Upper lobe of left lung (tissue), 6 donors: ENCODE measurements around the gene ZNF385B. TPM values are rescaled to one million over a fixed set of nuclear protein-coding genes. Genes with fewer than 3 reads are reported as not detected.

ENCODE experiments used
- ATAC-seq, 2 donors: fragments of 200-7000 bp; cut with Tn5 transposase; one replicate each; pipeline ENCODE4 v1.9.1; 2022; ENCODE audit warnings: mild to moderate bottlenecking in 2 of 2, moderate library complexity in 2 of 2; ENCODE audit not compliant: low FRiP score in 2 of 2
- DNase-seq, 2 donors: peaks; one replicate each; pipeline ENCODE4 v3.0.0-alpha.2; 2019 to 2020
- H3K27ac ChIP-seq, 4 donors: fragments of 200-600 bp; sonication (generic); one replicate each; pipeline ENCODE4 v1.5.1; 2016 to 2019
- H3K27me3 ChIP-seq, 4 donors: fragments of 200-600 bp; sonication (generic); one replicate each; pipeline ENCODE4 v1.5.1; 2017 to 2019
- H3K36me3 ChIP-seq, 4 donors: fragments of 200-600 bp; sonication (generic); one replicate each; pipeline ENCODE4 v1.5.1; 2016 to 2019
- H3K4me1 ChIP-seq, 4 donors: fragments of 200-600 bp; sonication (generic); one replicate each; pipeline ENCODE4 v1.5.1; 2018 to 2019
- H3K4me3 ChIP-seq, 4 donors: fragments of 200-600 bp; sonication (generic); one replicate each; pipeline ENCODE4 v1.5.1; 2017 to 2019; ENCODE audit warnings: mild to moderate bottlenecking in 2 of 4, moderate library complexity in 1 of 4
- H3K9me3 ChIP-seq, 4 donors: fragments of 200-600 bp; sonication (generic); one replicate each; pipeline ENCODE4 v1.5.1; 2018 to 2019
- EP300 ChIP-seq, 4 donors: sonication (generic); formaldehyde crosslinking; IDR thresholded peaks; one replicate each; pipeline ENCODE4 v1.5.1; 2017; ENCODE audit warnings: antibody characterized with exemption in 4 of 4, control low read depth in 2 of 4
- POLR2A ChIP-seq, 4 donors: fragments of 450-650 bp; IDR thresholded peaks; one replicate each; pipeline ENCODE4 v1.5.1; 2016 to 2017; ENCODE audit warnings: antibody characterized with exemption in 4 of 4, mild to moderate bottlenecking in 2 of 4
- POLR2AphosphoS5 ChIP-seq, 2 donors: sonication (generic); formaldehyde crosslinking; IDR thresholded peaks; one replicate each; pipeline ENCODE4 v1.5.1; 2017; ENCODE audit warnings: antibody characterized with exemption in 2 of 2
- WGBS, 2 donors: methylation state at CpG; one replicate each; pipeline ENCODE4 v1.1.5; 2017 to 2018; 5-methylcytosine and 5-hydroxymethylcytosine counted together
- total RNA-seq, 6 donors: library from RNA; depleted of rRNA in 4 of 6; stranded (reverse); fragments of >200 nt in 4 of 6; gene quantifications; one replicate each; pipeline versions ENCODE4 v1.1.0 to v1.2.1, GENCODE V29; 2016 to 2021
- TF ChIP-seq, protein P1 (sequence below), 6 experiments: fragments of 450-650 bp in 4 of 6; fragments of 200-600 bp in 2 of 6; sonication (generic) in 2 of 6; IDR thresholded peaks; one replicate each; pipeline ENCODE4 v1.5.1; 2016 to 2019; ENCODE audit warnings: antibody characterized with exemption in 6 of 6
- donor health status: DM: no; HTN: no; CAD: no; lungs with moderate emphysema.
- donor health status: DM: no; HTN: yes; CAD: no; lungs with severe emphysema.

ZNF385B gene
- total RNA-seq, 6 donors from 2014 or later: 22.1 to 93.5 (median 40.2) TPM

DNA sequence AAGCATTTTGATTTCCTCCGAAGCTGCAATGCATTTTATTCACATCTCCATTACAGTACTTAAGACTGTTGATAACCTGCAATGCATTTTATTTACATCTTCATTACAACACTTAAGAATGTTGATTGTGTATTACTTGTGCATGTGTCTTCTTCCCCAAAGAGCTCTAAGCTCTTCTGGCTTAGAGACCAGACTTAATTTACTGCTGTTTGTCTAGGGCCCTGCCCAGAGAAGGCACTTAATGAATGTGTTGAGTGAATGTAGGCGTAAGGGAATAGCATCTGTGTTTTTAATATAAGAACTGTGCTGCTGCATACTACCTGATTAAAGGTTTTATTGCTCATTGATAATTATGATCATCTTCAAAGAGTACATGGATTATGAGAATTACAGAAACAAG lies 295.6 kb downstream of the ZNF385B start:
- TF ChIP-seq EP300 (IDR thresholded peaks at IDR 0.05): no peak
- TF ChIP-seq POLR2AphosphoS5 (IDR thresholded peaks at IDR 0.05): no peak
- TF ChIP-seq, protein P1, sequence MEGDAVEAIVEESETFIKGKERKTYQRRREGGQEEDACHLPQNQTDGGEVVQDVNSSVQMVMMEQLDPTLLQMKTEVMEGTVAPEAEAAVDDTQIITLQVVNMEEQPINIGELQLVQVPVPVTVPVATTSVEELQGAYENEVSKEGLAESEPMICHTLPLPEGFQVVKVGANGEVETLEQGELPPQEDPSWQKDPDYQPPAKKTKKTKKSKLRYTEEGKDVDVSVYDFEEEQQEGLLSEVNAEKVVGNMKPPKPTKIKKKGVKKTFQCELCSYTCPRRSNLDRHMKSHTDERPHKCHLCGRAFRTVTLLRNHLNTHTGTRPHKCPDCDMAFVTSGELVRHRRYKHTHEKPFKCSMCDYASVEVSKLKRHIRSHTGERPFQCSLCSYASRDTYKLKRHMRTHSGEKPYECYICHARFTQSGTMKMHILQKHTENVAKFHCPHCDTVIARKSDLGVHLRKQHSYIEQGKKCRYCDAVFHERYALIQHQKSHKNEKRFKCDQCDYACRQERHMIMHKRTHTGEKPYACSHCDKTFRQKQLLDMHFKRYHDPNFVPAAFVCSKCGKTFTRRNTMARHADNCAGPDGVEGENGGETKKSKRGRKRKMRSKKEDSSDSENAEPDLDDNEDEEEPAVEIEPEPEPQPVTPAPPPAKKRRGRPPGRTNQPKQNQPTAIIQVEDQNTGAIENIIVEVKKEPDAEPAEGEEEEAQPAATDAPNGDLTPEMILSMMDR (IDR thresholded peaks at IDR 0.05): no peak
- no peak for TF ChIP-seq POLR2A (IDR thresholded peaks at IDR 0.05)
- Histone ChIP-seq H3K27me3 (no peaks in the 10 kb centered on the region), H3K4me1 (peaks cover 0 to 6% (median 5%) of the 10 kb centered on the region in 4 donors), H3K4me3 (no peak overlapping the region), H3K9me3 (no peaks in the 10 kb centered on the region), H3K36me3 (no peaks in the 10 kb centered on the region), H3K27ac (no peak overlapping the region)
- 38 to 58% methylated on average over 2 of the region's 2 CpGs for WGBS, 2 donors
- ATAC-seq: no peak
- DNase-seq: no peak

DNA sequence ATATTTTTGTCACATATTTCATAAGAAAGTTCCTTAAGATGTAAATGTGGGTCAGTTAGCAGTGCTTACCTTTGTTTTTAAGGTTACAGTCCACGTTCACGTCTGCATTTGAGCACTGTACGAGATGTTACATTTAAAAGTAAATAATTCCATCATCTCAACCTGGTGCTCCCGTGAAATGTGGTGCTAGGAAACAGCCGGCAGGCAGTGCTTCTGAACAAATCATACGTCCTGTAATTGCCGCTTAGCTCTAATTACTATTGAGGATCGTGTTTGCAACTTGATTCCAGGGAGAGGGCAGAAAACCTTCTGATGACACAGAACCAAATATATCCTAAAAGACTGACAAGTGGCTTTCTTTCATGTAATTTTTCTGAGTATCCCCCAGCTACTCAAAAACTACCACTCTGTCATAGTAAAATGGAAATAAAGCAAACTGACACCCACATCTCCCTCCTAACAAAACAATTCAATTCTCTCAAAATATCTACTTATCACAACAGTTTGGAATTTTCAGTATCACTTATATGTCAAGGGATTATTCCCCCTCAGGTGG lies 299.0 kb downstream of the ZNF385B start:
- H3K4me3 ChIP-seq: peak overlapping the region in 3 of 4 donors; percentile 8 to 27 (median 17)
- 26 to 33% methylated on average over 8 of the region's 8 CpGs for WGBS, 2 donors
- no peaks in the 10 kb centered on the region for H3K27me3 ChIP-seq
- DNase-seq (peak in 1 of 2 donors; percentile 42), ATAC-seq (no peak)
- H3K9me3 ChIP-seq: no peaks in the 10 kb centered on the region
- H3K36me3 ChIP-seq: no peaks in the 10 kb centered on the region
- peaks cover 0 to 2% (median 0%) of the 10 kb centered on the region in 4 donors for H3K4me1 ChIP-seq
- TF ChIP-seq POLR2A (IDR thresholded peaks at IDR 0.05) (no peak), POLR2AphosphoS5 (IDR thresholded peaks at IDR 0.05) (no peak)
- peak overlapping the region in 2 of 4 donors; percentile 13 to 50 for H3K27ac ChIP-seq

DNA sequence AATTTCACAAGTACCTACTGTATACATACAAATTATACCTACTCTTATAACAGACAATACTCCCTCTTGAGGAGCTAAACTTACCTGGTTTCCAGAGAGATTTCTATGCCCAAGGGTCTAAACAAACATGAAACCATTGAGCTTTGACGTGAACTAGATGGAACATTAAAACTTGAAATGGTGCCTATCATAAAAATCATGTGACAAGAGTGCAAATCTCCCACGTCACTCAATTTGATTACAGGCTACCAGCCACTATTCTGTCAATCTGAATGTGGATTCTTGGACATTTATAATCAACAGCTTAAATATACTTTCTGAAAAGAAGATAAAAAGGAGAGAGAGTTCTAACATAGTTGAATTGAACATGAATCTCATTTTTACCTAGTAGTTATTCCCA lies 299.7 kb downstream of the ZNF385B start:
- 50 to 56% methylated on average over 2 of the region's 2 CpGs for WGBS, 2 donors
- Histone ChIP-seq H3K9me3 (no peaks in the 10 kb centered on the region), H3K27ac (peak overlapping the region in 3 of 4 donors; percentile 2 to 50 (median 13)), H3K4me1 (peaks cover 0 to 2% (median 0%) of the 10 kb centered on the region in 4 donors), H3K36me3 (no peaks in the 10 kb centered on the region), H3K27me3 (no peaks in the 10 kb centered on the region), H3K4me3 (peak overlapping the region in 3 of 4 donors; percentile 8 to 27 (median 17))
- no peak for DNase-seq
- peak in 1 of 4 donors; percentile 30 for TF ChIP-seq POLR2A (IDR thresholded peaks at IDR 0.05)
- TF ChIP-seq, protein P1 (IDR thresholded peaks at IDR 0.05): no peak
- no peak for TF ChIP-seq EP300 (IDR thresholded peaks at IDR 0.05)
- TF ChIP-seq POLR2AphosphoS5 (IDR thresholded peaks at IDR 0.05): no peak
- peak in 1 of 2 donors; percentile 30 for ATAC-seq

DNA sequence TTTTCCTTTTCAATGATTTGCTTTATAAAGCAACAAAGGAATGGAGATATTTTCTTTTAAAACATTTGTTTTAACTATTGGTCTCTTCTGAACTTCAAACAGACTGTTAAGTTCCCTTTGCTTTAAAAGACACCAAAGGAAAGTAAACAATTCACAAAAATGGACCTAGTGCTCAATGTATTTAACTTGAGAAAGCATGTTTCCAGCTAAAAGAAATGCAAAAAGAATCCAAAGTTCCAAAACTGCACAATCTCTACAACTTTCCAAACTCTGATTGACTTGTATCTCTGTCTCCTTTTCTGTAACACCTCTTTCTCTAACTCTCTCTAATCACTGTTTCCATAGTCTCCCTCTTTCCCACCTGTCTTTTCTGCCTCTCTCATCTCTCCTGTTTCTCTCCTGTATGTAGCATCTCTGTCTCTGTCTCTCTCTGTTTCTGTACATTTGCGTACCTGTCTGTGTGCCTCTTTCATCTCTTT lies 301.1 kb downstream of the ZNF385B start:
- WGBS, 2 donors: 74 to 80% methylated on average over 1 of the region's 1 CpG
- ATAC-seq: no peak
- H3K27ac ChIP-seq: peak overlapping the region in 2 of 4 donors; percentile 13 to 50
- H3K4me1 ChIP-seq: peaks cover 0 to 2% (median 0%) of the 10 kb centered on the region in 4 donors
- TF ChIP-seq EP300 (IDR thresholded peaks at IDR 0.05): no peak
- TF ChIP-seq, protein P1 (IDR thresholded peaks at IDR 0.05): no peak
- no peak for TF ChIP-seq POLR2A (IDR thresholded peaks at IDR 0.05)
- no peaks in the 10 kb centered on the region for H3K9me3 ChIP-seq
- H3K4me3 ChIP-seq: peak overlapping the region in 3 of 4 donors; percentile 8 to 27 (median 17)
- DNase-seq: no peak
- no peaks in the 10 kb centered on the region for H3K27me3 ChIP-seq
- H3K36me3 ChIP-seq: no peaks in the 10 kb centered on the region

DNA sequence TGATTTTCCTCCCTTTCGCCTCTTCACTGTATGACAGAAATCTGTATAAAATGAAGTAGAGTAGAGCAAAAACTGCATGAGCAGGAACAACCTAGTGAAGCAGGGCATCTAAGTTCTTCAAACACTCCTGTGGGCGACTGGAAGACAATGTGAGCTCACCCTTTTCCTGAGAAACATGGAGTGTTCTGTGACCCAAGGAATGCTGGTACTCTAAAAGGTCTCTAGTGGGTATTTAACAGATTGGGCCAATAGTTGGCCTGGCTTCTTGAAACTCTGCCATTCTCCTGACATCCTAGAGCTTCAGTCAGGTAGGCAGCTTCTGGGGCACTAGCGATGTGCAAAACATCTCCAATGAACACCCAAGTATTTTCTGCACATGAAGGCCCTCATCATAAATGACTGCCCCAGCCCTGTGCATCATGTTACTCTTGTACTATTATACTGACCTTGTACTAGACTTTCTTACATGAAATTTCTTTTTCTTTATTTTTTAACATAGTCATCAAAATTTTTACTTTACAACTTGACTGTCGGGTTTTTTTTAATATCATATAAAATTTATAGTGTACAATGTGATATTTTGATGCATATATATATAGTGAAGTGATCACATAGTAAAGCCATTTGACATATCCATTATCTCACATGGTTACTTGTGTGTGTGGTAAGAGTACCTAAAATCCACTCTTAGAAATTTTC lies 302.2 kb downstream of the ZNF385B start:
- no peak for DNase-seq
- Histone ChIP-seq H3K4me1 (peaks cover 0 to 2% (median 0%) of the 10 kb centered on the region in 4 donors), H3K27ac (peak overlapping the region in 2 of 4 donors; percentile 53 to 55), H3K9me3 (no peaks in the 10 kb centered on the region), H3K4me3 (peak overlapping the region in 1 of 4 donors; percentile 27), H3K27me3 (no peaks in the 10 kb centered on the region), H3K36me3 (no peaks in the 10 kb centered on the region)
- TF ChIP-seq POLR2A (IDR thresholded peaks at IDR 0.05): peak in 1 of 4 donors; percentile 34
- TF ChIP-seq, protein P1 (IDR thresholded peaks at IDR 0.05): no peak
- WGBS, 2 donors: 78 to 82% methylated on average over 4 of the region's 4 CpGs
- peak in 1 of 2 donors; percentile 8 for ATAC-seq
